Mesodermal cell (in vitro differentiated cells): ENCODE measurements around the gene CPHXL2. TPM values are rescaled to one million over a fixed set of nuclear protein-coding genes. Genes with fewer than 3 reads are reported as not detected.

Source experiments
- H3K27ac ChIP-seq: 2 replicates; pipeline ENCODE4 v1.7.0; 2013; ENCODE audit warnings: mild to moderate bottlenecking, low read depth, low read length, moderate library complexity; ENCODE audit not compliant: severe bottlenecking
- H3K36me3 ChIP-seq: 2 replicates; pipeline ENCODE4 v1.7.1; 2013; ENCODE audit warnings: mild to moderate bottlenecking, low read length, moderate library complexity; ENCODE audit not compliant: control insufficient read depth, insufficient read depth
- H3K4me1 ChIP-seq: one replicate; pipeline ENCODE4 v1.7.1; 2013; ENCODE audit warnings: mild to moderate bottlenecking, low read length; ENCODE audit not compliant: insufficient read depth, control insufficient read depth, poor library complexity, severe bottlenecking
- H3K4me3 ChIP-seq: 2 replicates; pipeline ENCODE4 v1.7.0; 2013; ENCODE audit warnings: low read length, control low read depth, mild to moderate bottlenecking; ENCODE audit not compliant: insufficient read depth, poor library complexity, severe bottlenecking; ENCODE audit errors: extremely low read depth
- H3K9me3 ChIP-seq: 2 replicates; pipeline ENCODE4 v1.7.1; 2013; ENCODE audit warnings: mild to moderate bottlenecking, low read length, moderate library complexity; ENCODE audit not compliant: control insufficient read depth
- WGBS, 2 experiments: methylation state at CpG; one replicate each; pipeline ENCODE4 v1.1.5; 2013; ENCODE audit warnings: missing lambda C conversion rate in 2 of 2; ENCODE audit not compliant: insufficient coverage in 2 of 2; 5-methylcytosine and 5-hydroxymethylcytosine counted together
- polyA plus RNA-seq, 2 experiments: library from polyadenylated mRNA; stranded (reverse); fragments of 50-300 nt; gene quantifications; one replicate each; pipeline ENCODE4 v1.2.3, GENCODE V29; 2013

Gene CPHXL2
- not detected for polyA plus RNA-seq (2013, experiment 1 of 2)
- not detected for polyA plus RNA-seq (2013, experiment 2 of 2)

GRCh38 chr16:75676909-75677308 is at the start of gene CPHXL2:
Gene CPHXL2 (minus strand): TSS chr16:75677009. CDS start chr16:75676999, 10 bp downstream.
- WGBS, 2 experiments, result 92% methylated on average over 2 to 3 of the region's 4 CpGs
- no peaks in the 10 kb centered on the region for H3K9me3 ChIP-seq

DNA sequence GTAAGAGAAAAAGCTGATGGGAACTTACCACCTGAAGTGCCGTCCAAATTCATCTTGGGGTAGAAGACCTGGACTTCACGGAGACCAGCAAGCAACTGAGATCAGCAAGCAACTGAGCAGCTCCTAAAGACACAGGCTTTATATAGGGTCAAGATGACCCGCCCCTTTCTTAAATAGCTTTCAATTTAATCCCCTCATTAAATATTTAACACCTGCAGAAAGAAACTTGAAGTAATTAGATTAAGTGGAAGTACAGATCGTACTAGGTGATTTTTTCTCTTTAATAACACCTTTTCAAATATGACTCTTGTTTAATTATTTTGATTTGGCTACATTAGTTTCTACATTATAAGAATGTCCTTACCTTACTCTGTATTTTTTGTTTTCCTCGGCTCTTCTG is 49.6 kb upstream of the CPHXL2 start, which contains the start of gene CPHXL:
CPHXL (minus strand) TSS at position 101 of the 400 bp plus-strand sequence; CDS start at position 53, 48 bp downstream.
- H3K9me3 ChIP-seq, result no peaks in the 10 kb centered on the region
- H3K4me3 ChIP-seq, result no peak within 1 kb of the TSS
- no peaks in the 10 kb centered on the region for H3K36me3 ChIP-seq
- no peak within 1 kb of the TSS for H3K27ac ChIP-seq
- WGBS, 2 experiments, result 83 to 100% methylated on average over 1 to 2 of the region's 5 CpGs
- no peaks in the 10 kb centered on the region for H3K4me1 ChIP-seq

More at GRCh38 chr16:75676909-75677308, at the start of gene CPHXL2:
- Histone ChIP-seq H3K36me3 (no peaks in the 10 kb centered on the region), H3K27ac (no peak within 1 kb of the TSS), H3K4me3 (no peak within 1 kb of the TSS), H3K4me1 (no peaks in the 10 kb centered on the region)

- no peak overlapping the region for H3K4me3 ChIP-seq
- no peak overlapping the region for H3K27ac ChIP-seq
- no peaks in the 10 kb centered on the region for H3K36me3 ChIP-seq
- H3K4me1 ChIP-seq, result no peaks in the 10 kb centered on the region
- WGBS, 2 experiments, result 67 to 86% methylated on average over 1 to 2 of the region's 4 CpGs
- peaks cover 16% of the 10 kb centered on the region for H3K9me3 ChIP-seq
These were observed 41.6 kb upstream of the CPHXL2 start for GRCh38 chr16:75718452-75718851.

GRCh38 chr16:75714661-75715060 is 37.9 kb upstream of the CPHXL2 start:
- no peaks in the 10 kb centered on the region for H3K4me1 ChIP-seq
- H3K9me3 ChIP-seq, result peaks cover 26% of the 10 kb centered on the region
- H3K27ac ChIP-seq, result no peak overlapping the region
- no peaks in the 10 kb centered on the region for H3K36me3 ChIP-seq
- H3K4me3 ChIP-seq, result no peak overlapping the region

GRCh38 chr16:75710344-75710743 is 33.5 kb upstream of the CPHXL2 start:
- 100% methylated on average over 1 of the region's 2 CpGs for WGBS, 2 experiments
- no peaks in the 10 kb centered on the region for H3K4me1 ChIP-seq
- H3K9me3 ChIP-seq, result peaks cover 18% of the 10 kb centered on the region
- no peak overlapping the region for H3K4me3 ChIP-seq
- no peak overlapping the region for H3K27ac ChIP-seq
- H3K36me3 ChIP-seq, result no peaks in the 10 kb centered on the region

GRCh38 chr16:75703306-75703705 is 26.5 kb upstream of the CPHXL2 start:
- Histone ChIP-seq H3K9me3 (no peaks in the 10 kb centered on the region), H3K36me3 (no peaks in the 10 kb centered on the region), H3K27ac (no peak overlapping the region), H3K4me1 (no peaks in the 10 kb centered on the region), H3K4me3 (no peak overlapping the region)
- WGBS, 2 experiments, result 95 to 100% methylated on average over 4 of the region's 4 CpGs

DNA sequence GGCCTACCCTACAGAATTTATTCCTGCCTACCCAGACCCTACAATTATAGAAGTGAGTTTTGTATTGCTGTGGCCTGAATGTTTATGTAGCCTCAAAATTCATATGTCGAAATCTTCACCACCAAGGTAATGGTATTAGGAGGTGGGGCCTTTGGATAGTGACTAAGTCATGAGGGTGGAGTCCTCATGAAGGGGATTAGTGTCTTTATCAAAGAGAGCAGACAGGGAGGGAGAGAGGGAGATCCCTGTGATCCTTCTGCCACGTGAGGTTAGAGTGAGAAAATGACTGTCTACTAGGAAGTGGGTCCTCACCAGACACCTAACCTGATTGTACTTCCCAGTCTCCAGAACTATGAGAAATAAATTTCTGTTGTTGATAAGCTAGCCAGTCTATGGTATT is 25.4 kb upstream of the CPHXL2 start:
- no peaks in the 10 kb centered on the region for H3K36me3 ChIP-seq
- H3K4me1 ChIP-seq, result no peaks in the 10 kb centered on the region
- no peak overlapping the region for H3K4me3 ChIP-seq
- no peaks in the 10 kb centered on the region for H3K9me3 ChIP-seq
- 86% methylated on average over 2 of the region's 2 CpGs; no CpG with 5 or more reads in 1 of the 2 experiments for WGBS, 2 experiments
- no peak overlapping the region for H3K27ac ChIP-seq

- no peaks in the 10 kb centered on the region for H3K36me3 ChIP-seq
- no peak within 1 kb of the TSS for H3K27ac ChIP-seq
- H3K4me3 ChIP-seq, result no peak within 1 kb of the TSS
- no peaks in the 10 kb centered on the region for H3K9me3 ChIP-seq
- no peaks in the 10 kb centered on the region for H3K4me1 ChIP-seq
- 75 to 84% methylated on average over 1 to 3 of the region's 5 CpGs for WGBS, 2 experiments
These were observed 24.6 kb upstream of the CPHXL2 start, which contains the start of gene DUXB for GRCh38 chr16:75701361-75701760. Gene DUXB (minus strand): TSS chr16:75701461. CDS start chr16:75701418, 43 bp downstream.

DNA sequence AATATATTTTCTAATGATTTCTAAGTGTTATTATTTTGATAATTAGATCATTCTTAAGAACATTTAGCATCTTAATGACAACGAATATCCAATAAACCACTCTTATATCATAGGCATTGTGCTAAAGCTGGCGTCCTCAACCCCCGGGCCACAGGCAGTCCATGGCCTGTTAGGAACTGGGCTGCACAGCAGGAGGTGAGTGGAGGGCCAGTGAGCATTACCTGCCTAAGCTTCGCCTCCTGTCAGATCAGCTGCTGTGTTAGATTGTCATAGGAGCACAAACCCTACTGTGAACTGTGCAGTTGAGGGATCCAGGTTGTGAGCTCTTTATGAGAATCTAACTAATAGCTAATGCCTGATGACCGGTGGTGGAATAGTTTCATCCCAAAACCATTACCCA is 20.8 kb upstream of the CPHXL2 start:
- Histone ChIP-seq H3K9me3 (no peaks in the 10 kb centered on the region), H3K27ac (no peak overlapping the region), H3K4me3 (no peak overlapping the region), H3K4me1 (no peaks in the 10 kb centered on the region), H3K36me3 (no peaks in the 10 kb centered on the region)
- 87 to 88% methylated on average over 3 of the region's 5 CpGs for WGBS, 2 experiments

- Histone ChIP-seq H3K9me3 (no peaks in the 10 kb centered on the region), H3K4me1 (no peaks in the 10 kb centered on the region), H3K27ac (no peak overlapping the region), H3K36me3 (no peaks in the 10 kb centered on the region), H3K4me3 (no peak overlapping the region)
- 92 to 93% methylated on average over 4 to 5 of the region's 6 CpGs for WGBS, 2 experiments
These were observed 18.9 kb upstream of the CPHXL2 start for GRCh38 chr16:75695708-75696107.

- Histone ChIP-seq H3K9me3 (peaks cover 20% of the 10 kb centered on the region), H3K4me1 (no peaks in the 10 kb centered on the region), H3K36me3 (no peaks in the 10 kb centered on the region), H3K27ac (no peak overlapping the region), H3K4me3 (no peak overlapping the region)
These were observed 10.6 kb upstream of the CPHXL2 start for GRCh38 chr16:75687361-75687760.
